ENCODE data around the gene VPS52.

GRCh38 chr6:33216117-33216649 lies 55.5 kb downstream of the VPS52 start:
- TF ChIP-seq CTCF (IDR thresholded peaks at IDR 0.05; ENCODE audit: poor library complexity, severe bottlenecking) (no peak), REST (IDR thresholded peaks at IDR 0.05; ENCODE audit: borderline replicate concordance) (no peak), MXI1 (conservative IDR thresholded peaks at IDR 0.05; ENCODE audit: poor library complexity, severe bottlenecking) (no peak), EZH2 (IDR thresholded peaks at IDR 0.05; ENCODE audit: borderline replicate concordance, insufficient read depth, low read length, poor library complexity, severe bottlenecking) (no peak), POLR2AphosphoS5 (IDR thresholded peaks at IDR 0.05) (no peak), RAD21 (conservative IDR thresholded peaks at IDR 0.05) (no peak), EP300 (conservative IDR thresholded peaks at IDR 0.05; ENCODE audit: poor library complexity, severe bottlenecking) (no peak), TAF1 (IDR thresholded peaks at IDR 0.05; ENCODE audit: low read depth) (no peak), SMC3 (conservative IDR thresholded peaks at IDR 0.05; ENCODE audit: poor library complexity) (no peak)

All from neural cell (in vitro differentiated cells).